ENCODE measurements around the gene EBF4. TPM values are rescaled to one million over a fixed set of nuclear protein-coding genes. Genes with fewer than 3 reads are reported as not detected.
A peak's percentile ranks its signal among the peaks of the same experiment; 100 is the strongest.
"Not testable (repeated sequence)": the region's sequence is repeated elsewhere in the genome, so short reads cannot be mapped to it uniquely, and the experiment has no call there.

Gene EBF4
- total RNA-seq, 2 donors from 2014 or later, result 4.4 to 6.5 TPM

GRCh38 chr20:2663887-2664719 is 28.5 kb upstream of the EBF4 start, which contains the start of gene IDH3B:
Gene IDH3B, minus strand, starts transcription at chr20:2664216. Its CDS starts 28 bp downstream, at chr20:2664188.
- DNase-seq, result peak; percentile 93
- intact Hi-C loops (cut with DNase I), result loop anchor here in 1 of 2 donors (10.0 kb wide), 1 partner anchor 171 kb away; no protein-coding TSS in a partner anchor
- ATAC-seq, result peak; percentile 98 to 99

DNA sequence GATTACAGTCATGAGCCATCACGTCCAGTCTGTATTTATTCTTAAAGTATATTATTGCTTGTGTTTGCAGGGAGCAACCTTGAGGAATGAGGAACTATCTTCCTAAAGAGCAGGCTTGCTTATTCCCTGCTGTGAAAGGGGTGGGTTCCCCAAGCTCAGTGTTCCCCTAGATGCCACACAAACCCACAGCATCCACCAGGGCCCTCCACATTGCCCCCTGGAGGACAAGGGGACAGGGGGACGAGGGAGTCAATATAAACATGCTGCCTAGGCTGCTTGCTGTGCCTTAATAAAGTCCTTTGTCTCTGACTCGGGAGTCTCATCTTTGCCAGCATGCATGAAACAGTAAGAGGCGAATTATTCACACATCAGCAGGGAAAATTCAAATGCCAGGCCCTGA is 20.6 kb upstream of the EBF4 start:
- intact Hi-C loops (cut with DNase I), result no loop called here
- DNase-seq (no peak), ATAC-seq (no peak)

GRCh38 chr20:2672446-2672845 is 20.1 kb upstream of the EBF4 start:
- intact Hi-C loops (cut with DNase I), result no loop called here
- ATAC-seq (no peak), DNase-seq (no peak)

DNA sequence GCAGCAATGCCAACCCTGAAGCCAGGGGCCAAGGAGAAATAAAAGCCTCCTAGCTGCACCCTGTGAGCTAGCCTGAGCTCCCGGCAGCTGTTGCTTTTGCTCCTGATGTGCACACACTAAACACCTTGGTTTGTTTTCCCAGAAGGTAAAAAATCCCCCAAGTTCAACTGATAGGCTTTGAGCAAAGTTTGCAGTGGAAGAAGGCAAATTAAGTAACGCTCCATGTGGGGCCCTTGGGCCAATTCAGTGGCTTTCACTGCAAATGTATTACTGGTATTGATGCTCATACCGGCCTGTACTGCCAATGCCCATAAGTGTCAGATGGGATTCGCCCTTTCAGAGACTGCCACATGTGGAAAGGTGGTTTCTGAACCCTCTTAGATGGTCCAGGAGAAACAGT is 19.1 kb upstream of the EBF4 start:
- intact Hi-C loops (cut with DNase I), result no loop called here
- DNase-seq (no peak), ATAC-seq (no peak)

- intact Hi-C loops (cut with DNase I), result no loop called here
- no peak for ATAC-seq
- DNase-seq, result no peak
Measured at GRCh38 chr20:2680046-2680445, 12.5 kb upstream of the EBF4 start.

- intact Hi-C loops (cut with DNase I); DNase-seq; ATAC-seq: not testable (repeated sequence)
Measured at GRCh38 chr20:2682040-2682439, 10.5 kb upstream of the EBF4 start.

GRCh38 chr20:2684817-2685216 is 7.8 kb upstream of the EBF4 start:
- DNase-seq; intact Hi-C loops (cut with DNase I); ATAC-seq: not testable (repeated sequence)

- DNase-seq, result no peak
- intact Hi-C loops (cut with DNase I), result no loop called here
- no peak for ATAC-seq
Measured at GRCh38 chr20:2687514-2687913, 5.1 kb upstream of the EBF4 start.

DNA sequence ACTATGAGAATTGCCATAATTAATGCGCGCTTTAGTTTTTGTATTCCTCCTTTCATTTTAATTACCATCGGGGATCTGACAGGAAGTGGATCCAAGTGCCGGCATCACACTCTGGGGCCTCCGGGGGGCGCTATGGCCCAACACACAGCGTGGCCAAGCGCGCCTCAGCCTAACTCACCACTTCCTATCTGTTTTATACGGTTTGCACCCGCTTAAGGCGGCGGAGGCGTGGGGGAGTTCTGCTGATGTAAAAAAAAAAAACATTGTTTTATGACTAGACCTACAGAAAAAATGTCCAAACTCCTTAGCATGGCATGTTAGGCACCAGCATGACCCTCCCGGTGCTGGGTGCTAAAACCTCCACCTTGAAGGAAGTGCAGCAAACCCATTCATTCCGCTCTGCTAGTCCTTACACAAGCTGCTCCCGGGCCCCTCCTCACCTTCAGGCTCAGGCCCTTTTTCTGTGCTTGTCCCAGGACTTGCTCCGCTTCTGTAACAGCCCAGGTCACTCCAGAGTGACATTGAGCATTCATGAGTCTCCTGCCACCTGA is 4.5 kb upstream of the EBF4 start:
- ATAC-seq (peak in 1 of 2 donors; percentile 54), DNase-seq (peak; percentile 51)
- intact Hi-C loops (cut with DNase I), result no loop called here

- intact Hi-C loops (cut with DNase I), result no loop called here
- ATAC-seq, result no peak
- no peak for DNase-seq
Measured at GRCh38 chr20:2690213-2690612, 2.4 kb upstream of the EBF4 start.

- intact Hi-C loops (cut with DNase I), result no loop called here
- no peak for DNase-seq
- ATAC-seq, result no peak
Measured at GRCh38 chr20:2690718-2691117, 1.9 kb upstream of the EBF4 start.

DNA sequence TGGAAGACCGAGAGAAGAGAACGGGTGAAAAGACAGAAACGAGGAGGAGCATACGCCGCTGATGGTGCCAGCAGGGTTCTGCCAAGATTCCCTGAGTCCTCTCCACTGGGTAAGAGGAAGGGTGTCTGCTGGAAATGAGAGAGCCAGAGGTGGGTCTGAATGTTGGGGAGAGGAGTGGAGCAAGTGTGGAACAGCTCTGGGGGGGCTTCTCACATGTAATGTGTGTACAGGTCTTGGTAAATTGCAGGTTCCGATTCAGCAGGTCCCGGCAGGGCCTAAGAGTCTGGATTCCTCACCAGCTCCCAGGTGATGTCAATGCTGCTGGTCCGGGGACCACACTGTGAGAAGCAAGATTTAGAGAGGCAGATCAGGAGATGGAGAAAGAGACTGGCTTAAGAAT is 1.5 kb upstream of the EBF4 start:
- intact Hi-C loops (cut with DNase I), result no loop called here
- ATAC-seq (no peak), DNase-seq (no peak)

DNA sequence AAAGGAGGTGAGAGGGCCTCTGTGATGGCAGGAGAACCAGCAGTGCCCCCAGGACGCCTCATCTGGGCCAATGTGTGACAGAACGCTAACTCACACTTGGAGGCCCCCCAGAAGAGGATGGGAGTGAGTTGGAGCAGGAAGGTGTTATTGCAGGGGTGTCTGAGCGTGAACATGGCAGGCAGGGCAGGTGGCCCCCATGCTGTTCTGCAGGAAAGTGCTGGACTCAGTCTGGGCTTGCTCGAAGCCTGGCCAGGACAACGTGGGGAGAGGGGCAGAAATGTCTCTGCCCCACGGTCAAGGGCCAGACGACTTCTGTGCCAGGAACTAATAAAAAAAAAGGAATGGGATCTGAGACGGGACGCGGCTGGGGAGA is 931 bp upstream of the EBF4 start:
- ATAC-seq, result no peak
- DNase-seq, result no peak
- intact Hi-C loops (cut with DNase I), result no loop called here

DNA sequence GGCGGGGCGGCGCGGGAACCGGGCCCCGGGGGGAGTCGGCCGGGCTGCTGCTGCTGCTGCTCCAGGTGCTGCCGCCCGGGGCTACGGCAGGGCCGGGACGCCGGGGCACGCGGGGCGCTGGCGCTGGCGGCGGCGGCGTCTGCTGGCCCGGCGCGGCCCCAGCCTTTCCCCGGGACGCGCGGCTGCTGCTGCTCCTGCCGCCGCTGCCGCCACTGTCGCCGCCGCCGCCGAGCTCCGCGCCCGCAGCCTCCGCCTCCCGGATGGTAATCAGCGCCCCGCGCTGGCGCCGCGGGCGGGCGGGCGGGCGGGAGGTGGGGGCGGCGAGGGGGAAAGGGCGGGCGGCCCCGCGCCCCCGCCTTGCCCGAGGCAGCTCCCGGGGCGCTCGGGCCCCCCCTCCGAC is 306 bp downstream of the EBF4 start:
- ATAC-seq (no peak), DNase-seq (peak; percentile 24)
- intact Hi-C loops (cut with DNase I), result no loop called here

- DNase-seq, result peak; percentile 44
- intact Hi-C loops (cut with DNase I), result no loop called here
- ATAC-seq, result peak; percentile 56 to 59
Measured at GRCh38 chr20:2693286-2694007, 867 bp downstream of the EBF4 start.

GRCh38 chr20:2694008-2694471 is 1.5 kb downstream of the EBF4 start:
- ATAC-seq (peak in 1 of 2 donors; percentile 11), DNase-seq (no peak)
- intact Hi-C loops (cut with DNase I), result no loop called here

GRCh38 chr20:2694519-2694918 is 1.9 kb downstream of the EBF4 start:
- intact Hi-C loops (cut with DNase I), result no loop called here
- DNase-seq (no peak), ATAC-seq (no peak)

- ATAC-seq (no peak), DNase-seq (no peak)
- intact Hi-C loops (cut with DNase I), result no loop called here
Measured at GRCh38 chr20:2695206-2695983, 2.8 kb downstream of the EBF4 start.

DNA sequence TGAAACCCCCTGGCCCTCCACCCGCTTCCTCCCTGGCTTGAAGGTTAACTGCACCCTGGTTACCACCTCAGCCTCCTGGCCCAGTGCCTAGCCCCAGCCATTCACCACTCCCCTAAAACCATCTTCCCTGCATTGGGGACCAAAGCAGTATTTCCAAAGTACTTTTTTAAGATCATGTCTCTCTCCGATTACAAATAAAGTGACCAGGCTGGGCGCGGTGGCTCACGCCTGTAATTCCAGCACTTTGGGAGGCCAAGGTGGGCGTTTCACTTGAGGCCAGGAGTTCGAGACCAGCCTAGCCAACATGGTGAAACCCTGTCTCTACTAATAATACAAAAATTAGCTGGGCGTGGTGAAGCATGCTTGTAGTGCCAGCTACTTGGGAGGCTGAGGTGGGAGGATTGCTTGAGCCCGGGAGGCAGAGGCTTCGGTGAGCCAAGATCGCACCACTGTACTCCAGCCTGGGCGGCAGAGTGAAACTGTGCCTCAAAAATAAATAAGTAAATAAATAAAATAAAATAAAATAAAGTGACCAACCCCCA is 3.5 kb downstream of the EBF4 start:
- DNase-seq; ATAC-seq; intact Hi-C loops (cut with DNase I): not testable (repeated sequence)

All from left cardiac atrium (tissue), 4 donors.